ELF-1 (cell line): Measurements from ENCODE around the gene TBC1D17.

ENCODE experiments used
- DNase-seq: peaks from one replicate; pipeline ENCODE4 v3.0.0-alpha.2; 2016; ENCODE audit warnings: low read depth, low spot score

The TBC1D17 gene

GRCh38 chr19:49877020-49877878 lies at the start of gene TBC1D17, which contains the start of gene AKT1S1:
Gene TBC1D17, plus strand, starts transcription at chr19:49877702. Its CDS starts 22 bp downstream, at chr19:49877724.
Gene AKT1S1, minus strand, starts transcription at chr19:49877355. Its CDS starts 4,060 bp downstream, at chr19:49873295.
- peak; percentile 100 for DNase-seq

GRCh38 chr19:49829200-49829599 lies 48.3 kb upstream of the TBC1D17 start:
- no peak for DNase-seq

GRCh38 chr19:49829721-49830120 lies 47.8 kb upstream of the TBC1D17 start:
- no peak for DNase-seq

GRCh38 chr19:49830766-49831165 lies 46.7 kb upstream of the TBC1D17 start:
- no peak for DNase-seq

GRCh38 chr19:49831592-49831991 lies 45.9 kb upstream of the TBC1D17 start:
- no peak for DNase-seq

- DNase-seq: no peak
These were observed 44.9 kb upstream of the TBC1D17 start for GRCh38 chr19:49832556-49832955.

- no peak for DNase-seq
These were observed 43.9 kb upstream of the TBC1D17 start for GRCh38 chr19:49833599-49833998.

- no peak for DNase-seq
These were observed 41.9 kb upstream of the TBC1D17 start for GRCh38 chr19:49835562-49835961.

- no peak for DNase-seq
These were observed 41.1 kb upstream of the TBC1D17 start for GRCh38 chr19:49836176-49837008.

GRCh38 chr19:49837009-49837310 lies 40.5 kb upstream of the TBC1D17 start:
- no peak for DNase-seq

GRCh38 chr19:49837425-49837824 lies 40.1 kb upstream of the TBC1D17 start:
- no peak for DNase-seq

GRCh38 chr19:49838885-49839588 lies 38.5 kb upstream of the TBC1D17 start:
- DNase-seq: no peak

- no peak for DNase-seq
These were observed 37.8 kb upstream of the TBC1D17 start for GRCh38 chr19:49839713-49840112.

- no peak for DNase-seq
These were observed 37.2 kb upstream of the TBC1D17 start for GRCh38 chr19:49840321-49840720.

- DNase-seq: no peak
These were observed 36.7 kb upstream of the TBC1D17 start for GRCh38 chr19:49840736-49841249.

- no peak for DNase-seq
These were observed 34.2 kb upstream of the TBC1D17 start for GRCh38 chr19:49843265-49843664.

- DNase-seq: no peak
These were observed 33.1 kb upstream of the TBC1D17 start for GRCh38 chr19:49844138-49845095.

- DNase-seq: no peak
These were observed 32.1 kb upstream of the TBC1D17 start for GRCh38 chr19:49845414-49845813.

GRCh38 chr19:49846408-49846807 lies 31.1 kb upstream of the TBC1D17 start:
- DNase-seq: no peak
